Body of pancreas (tissue), 4 donors: ENCODE measurements around the gene TALDO1. TPM values are rescaled to one million over a fixed set of nuclear protein-coding genes. Genes with fewer than 3 reads are reported as not detected.

Experiments
- ATAC-seq: fragments of 150-250 bp; one replicate; pipeline ENCODE4 v1.9.1; 2016
- DNase-seq, 4 donors: peaks; one replicate each; pipeline ENCODE4 v3.0.0-alpha.2; 2019
- H3K27ac ChIP-seq, 4 donors: fragments of 200-600 bp; sonication (generic); 1 replicate in 3 of 4; 2 replicates in 1 of 4; pipeline versions ENCODE4 v1.5.1 to v1.6.1; 2016 to 2019; ENCODE audit warnings: mild to moderate bottlenecking in 1 of 4, mixed read lengths in 1 of 4, moderate library complexity in 1 of 4
- H3K27me3 ChIP-seq, 2 donors: fragments of 200-600 bp; sonication (generic); one replicate each; pipeline ENCODE4 v1.6.0; 2016; ENCODE audit warnings: mild to moderate bottlenecking in 1 of 2
- H3K36me3 ChIP-seq, 2 donors: fragments of 200-600 bp; sonication (generic); replicated peaks in 1 of 2; 2 replicates each; pipeline ENCODE4 v1.5.1; 2016; ENCODE audit warnings: low read depth in 2 of 2; ENCODE audit not compliant: insufficient read depth in 1 of 2
- H3K4me1 ChIP-seq: fragments of 200-600 bp; sonication (generic); one replicate; pipeline ENCODE4 v1.6.0; 2016
- H3K4me3 ChIP-seq, 2 donors: fragments of 200-600 bp; sonication (generic); 1 replicate in 1 of 2; 2 replicates in 1 of 2; pipeline ENCODE4 v1.5.1; 2016 to 2019
- H3K9me3 ChIP-seq, 3 donors: fragments of 200-600 bp; sonication (generic); 1 replicate in 2 of 3; 2 replicates in 1 of 3; pipeline ENCODE4 v1.5.1; 2016
- CTCF ChIP-seq, 7 experiments: fragments of 450-650 bp in 4 of 7; fragments of 200-600 bp in 3 of 7; sonication (generic) in 3 of 7; IDR thresholded peaks; one replicate each; pipeline ENCODE4 v1.5.1; 2016 to 2019; ENCODE audit warnings: antibody characterized with exemption in 7 of 7
- POLR2A ChIP-seq, 3 donors: fragments of 450-650 bp; IDR thresholded peaks; one replicate each; pipeline ENCODE4 v1.6.1; 2016; ENCODE audit warnings: antibody characterized with exemption in 3 of 3, mild to moderate bottlenecking in 2 of 3
- WGBS, 2 donors: methylation state at CpG; one replicate each; pipeline ENCODE4 v1.1.5; 2017; 5-methylcytosine and 5-hydroxymethylcytosine counted together
- intact Hi-C: fragments of 100-400 bp; cut with DNase I; formaldehyde crosslinking; loops from one replicate; pipeline ENCODE4 v1.15.1; 2023
- total RNA-seq, 2 donors: library from RNA; depleted of rRNA; stranded (reverse); fragments of >200 nt; gene quantifications; one replicate each; pipeline ENCODE4 v1.1.0, GENCODE V29; 2016

TALDO1 gene
- total RNA-seq, 2 donors from 2014 or later = 78.9 to 119 TPM

- H3K27me3 ChIP-seq = no peaks in the 10 kb centered on the region
- intact Hi-C loops = no loop called here
- peaks cover 32% of the 10 kb centered on the region for H3K4me1 ChIP-seq
- H3K36me3 ChIP-seq = no peaks in the 10 kb centered on the region
- DNase-seq (no peak), ATAC-seq (no peak)
- TF ChIP-seq POLR2A (IDR thresholded peaks at IDR 0.05) = no peak
- no peak for TF ChIP-seq CTCF (IDR thresholded peaks at IDR 0.05)
- no peak overlapping the region for H3K27ac ChIP-seq
- whole genome bisulfite sequencing, 2 donors = 94 to 98% methylated on average over 6 of the region's 6 CpGs
- no peaks in the 10 kb centered on the region for H3K9me3 ChIP-seq
- no peak overlapping the region for H3K4me3 ChIP-seq
Observed at GRCh38 chr11:714436-714835, 32.8 kb upstream of the TALDO1 start.

GRCh38 chr11:719214-720016 is 27.8 kb upstream of the TALDO1 start:
- Histone ChIP-seq H3K9me3 (no peaks in the 10 kb centered on the region), H3K4me3 (no peak overlapping the region), H3K4me1 (no peaks in the 10 kb centered on the region), H3K27ac (no peak overlapping the region), H3K27me3 (no peaks in the 10 kb centered on the region), H3K36me3 (no peaks in the 10 kb centered on the region)
- DNase-seq (no peak), ATAC-seq (no peak)
- intact Hi-C loops = loop anchor here (5.0 to 10.0 kb wide), 2 partner anchors 62 to 165 kb away; no protein-coding TSS in a partner anchor
- 77 to 83% methylated on average over 21 to 26 of the region's 34 CpGs for WGBS, 2 donors
- no peak for TF ChIP-seq CTCF (IDR thresholded peaks at IDR 0.05)
- TF ChIP-seq POLR2A (IDR thresholded peaks at IDR 0.05) = no peak

- WGBS, 2 donors = 73 to 87% methylated on average over 15 to 23 of the region's 35 CpGs
- TF ChIP-seq POLR2A (IDR thresholded peaks at IDR 0.05) (no peak), CTCF (IDR thresholded peaks at IDR 0.05) (no peak)
- ATAC-seq = no peak
- Histone ChIP-seq H3K27ac (no peak overlapping the region), H3K27me3 (no peaks in the 10 kb centered on the region), H3K4me3 (no peak overlapping the region), H3K9me3 (no peaks in the 10 kb centered on the region), H3K4me1 (peaks cover under 1% of the 10 kb centered on the region), H3K36me3 (no peaks in the 10 kb centered on the region)
- intact Hi-C loops = loop anchor here (5.0 to 10.0 kb wide), 2 partner anchors 63 to 165 kb away; no protein-coding TSS in a partner anchor
- DNase-seq = no peak
Observed at GRCh38 chr11:720017-720641, 27.1 kb upstream of the TALDO1 start.

GRCh38 chr11:720642-721246 is 26.5 kb upstream of the TALDO1 start:
- DNase-seq (no peak), ATAC-seq (peak; percentile 51)
- intact Hi-C loops = loop anchor here (5.0 to 10.0 kb wide), 2 partner anchors 63 to 166 kb away; no protein-coding TSS in a partner anchor
- TF ChIP-seq CTCF (IDR thresholded peaks at IDR 0.05) (no peak), POLR2A (IDR thresholded peaks at IDR 0.05) (no peak)
- no peaks in the 10 kb centered on the region for H3K36me3 ChIP-seq
- 58 to 65% methylated on average over 13 to 26 of the region's 53 CpGs for WGBS, 2 donors
- no peaks in the 10 kb centered on the region for H3K9me3 ChIP-seq
- H3K4me1 ChIP-seq = peaks cover 6% of the 10 kb centered on the region
- no peak overlapping the region for H3K4me3 ChIP-seq
- no peak overlapping the region for H3K27ac ChIP-seq
- H3K27me3 ChIP-seq = no peaks in the 10 kb centered on the region
